Gastrocnemius medialis (tissue), 4 donors: Measurements from ENCODE around the gene FAM210B.

ENCODE experiments used
- POLR2A ChIP-seq, 2 donors: fragments of 450-650 bp; IDR thresholded peaks; one replicate each; pipeline ENCODE4 v1.6.1; 2017; ENCODE audit warnings: antibody characterized with exemption in 2 of 2, mild to moderate bottlenecking in 2 of 2, moderate library complexity in 2 of 2
- TF ChIP-seq, protein P1 (sequence below), 5 experiments: fragments of 450-650 bp in 3 of 5; fragments of 200-600 bp in 2 of 5; sonication (generic) in 2 of 5; IDR thresholded peaks in 4 of 5; conservative IDR thresholded peaks in 1 of 5; 1 replicate in 4 of 5; 2 replicates in 1 of 5; pipeline ENCODE4 v1.5.1; 2016 to 2019; ENCODE audit warnings: antibody characterized with exemption in 5 of 5, mild to moderate bottlenecking in 3 of 5, moderate library complexity in 3 of 5

DNA sequence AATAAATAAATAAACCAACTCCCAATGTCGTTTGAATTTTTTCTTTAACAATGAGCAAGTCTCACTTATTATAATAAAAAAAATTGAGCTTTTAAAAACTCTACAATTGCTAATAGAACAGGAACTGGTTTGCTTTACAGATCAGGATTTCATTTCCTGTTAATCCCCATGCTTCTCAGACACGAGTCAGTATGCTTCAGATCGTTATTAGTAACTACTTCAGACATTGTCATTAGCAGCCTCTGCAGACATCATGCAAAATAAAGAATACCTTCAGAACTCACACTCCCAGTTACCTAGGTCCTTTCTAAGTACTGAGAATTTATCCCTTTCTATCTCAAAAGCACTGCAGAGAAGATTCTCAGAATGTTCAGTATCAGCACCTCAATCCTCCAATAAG, 10.0 kb upstream of the FAM210B start:
- TF ChIP-seq, protein P1, sequence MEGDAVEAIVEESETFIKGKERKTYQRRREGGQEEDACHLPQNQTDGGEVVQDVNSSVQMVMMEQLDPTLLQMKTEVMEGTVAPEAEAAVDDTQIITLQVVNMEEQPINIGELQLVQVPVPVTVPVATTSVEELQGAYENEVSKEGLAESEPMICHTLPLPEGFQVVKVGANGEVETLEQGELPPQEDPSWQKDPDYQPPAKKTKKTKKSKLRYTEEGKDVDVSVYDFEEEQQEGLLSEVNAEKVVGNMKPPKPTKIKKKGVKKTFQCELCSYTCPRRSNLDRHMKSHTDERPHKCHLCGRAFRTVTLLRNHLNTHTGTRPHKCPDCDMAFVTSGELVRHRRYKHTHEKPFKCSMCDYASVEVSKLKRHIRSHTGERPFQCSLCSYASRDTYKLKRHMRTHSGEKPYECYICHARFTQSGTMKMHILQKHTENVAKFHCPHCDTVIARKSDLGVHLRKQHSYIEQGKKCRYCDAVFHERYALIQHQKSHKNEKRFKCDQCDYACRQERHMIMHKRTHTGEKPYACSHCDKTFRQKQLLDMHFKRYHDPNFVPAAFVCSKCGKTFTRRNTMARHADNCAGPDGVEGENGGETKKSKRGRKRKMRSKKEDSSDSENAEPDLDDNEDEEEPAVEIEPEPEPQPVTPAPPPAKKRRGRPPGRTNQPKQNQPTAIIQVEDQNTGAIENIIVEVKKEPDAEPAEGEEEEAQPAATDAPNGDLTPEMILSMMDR (IDR thresholded peaks at IDR 0.05 in 4 of 5, conservative IDR thresholded peaks at IDR 0.05 in 1 of 5): no peak
- TF ChIP-seq POLR2A (IDR thresholded peaks at IDR 0.05): no peak
